ENCODE data around the gene THSD4. TPM values are rescaled to one million over a fixed set of nuclear protein-coding genes. Genes with fewer than 3 reads are reported as not detected.

THSD4 gene
- total RNA-seq, 1 donor from 2014 or later = 2.5 TPM

DNA sequence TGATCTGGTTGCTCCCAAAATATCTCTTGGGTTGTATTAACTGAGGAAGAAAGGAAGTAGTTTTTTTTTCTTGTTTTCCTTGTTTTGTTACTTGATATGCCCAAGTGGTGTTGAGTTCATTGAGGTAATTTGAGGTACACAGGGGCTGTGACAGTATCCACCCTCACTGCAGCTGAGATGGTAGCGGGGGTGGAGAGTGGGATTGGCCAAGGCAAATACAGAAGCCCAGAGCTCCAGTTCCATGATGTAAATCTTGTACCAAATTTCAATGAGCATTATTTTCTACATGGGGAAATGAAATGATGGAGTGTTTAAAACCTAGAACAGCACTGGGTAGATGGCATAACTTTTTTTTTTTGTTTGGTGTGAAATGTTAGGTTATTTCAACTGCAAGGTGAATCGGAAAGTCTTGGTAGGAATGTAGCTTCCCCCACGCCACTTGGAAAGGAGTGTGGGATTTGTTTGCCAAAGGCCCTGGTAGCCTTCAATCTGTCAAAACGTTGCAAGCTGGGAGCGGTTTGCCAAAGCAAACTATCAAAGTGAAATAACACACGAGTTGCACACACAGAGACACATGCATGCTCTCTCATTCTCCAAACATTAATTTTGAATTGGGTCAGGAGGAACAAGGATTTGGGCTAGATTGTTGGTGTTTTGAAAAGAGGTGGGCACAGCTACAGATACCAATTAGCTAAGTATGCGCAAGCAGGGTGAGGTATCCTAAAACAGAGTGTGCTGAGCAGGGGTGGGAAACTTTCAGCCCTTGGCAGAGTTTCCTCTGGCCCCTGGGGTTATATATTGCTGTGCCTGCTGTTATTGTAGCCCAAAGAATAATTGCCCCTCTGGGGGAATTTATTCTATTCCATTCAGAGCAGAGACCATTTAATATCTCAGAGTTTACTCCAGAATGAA lies 34.6 kb downstream of the THSD4 start:
- no peak overlapping the region for H3K27ac Mint-ChIP-seq (ENCODE audit: unreplicated experiment)
- H3K4me3 Mint-ChIP-seq (ENCODE audit: unreplicated experiment) = no peak overlapping the region
- no peak for FAIRE-seq

DNA sequence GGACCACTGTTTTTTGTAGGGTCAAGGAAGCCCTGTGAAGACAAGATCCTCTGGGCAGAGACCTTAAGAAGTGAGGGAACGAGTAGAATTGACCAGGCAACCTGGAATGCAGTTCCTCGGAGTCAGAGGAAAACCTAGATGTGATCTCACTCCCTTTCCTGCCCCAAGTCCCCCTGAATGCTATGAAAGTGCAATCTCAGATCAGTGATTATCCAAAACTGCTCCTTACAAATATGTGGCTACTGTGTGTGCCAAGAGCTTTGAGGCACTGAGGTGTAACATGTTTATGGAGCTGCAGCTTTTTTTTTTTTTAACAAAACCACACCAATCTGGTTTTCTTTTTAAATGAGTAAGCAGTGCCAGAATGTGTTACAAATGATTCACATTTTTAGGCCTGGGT lies 35.8 kb downstream of the THSD4 start:
- Mint-ChIP-seq H3K9me3 (ENCODE audit: unreplicated experiment) (peaks cover 9% of the 10 kb centered on the region), H3K27me3 (ENCODE audit: low read depth, unreplicated experiment) (peaks cover 5% of the 10 kb centered on the region), H3K4me3 (ENCODE audit: unreplicated experiment) (no peak overlapping the region), H3K27ac (ENCODE audit: unreplicated experiment) (no peak overlapping the region), H3K36me3 (ENCODE audit: low read depth, unreplicated experiment) (no peaks in the 10 kb centered on the region), H3K4me1 (ENCODE audit: low read depth, unreplicated experiment) (peaks cover 3% of the 10 kb centered on the region)
- Histone ChIP-seq H3K9ac (ENCODE audit: low read length) (no peak overlapping the region), H2AFZ (ENCODE audit: low read depth, low read length) (no peak overlapping the region), H3K4me3 (ENCODE audit: insufficient read depth, low read depth, low read length) (no peak overlapping the region), H3K27me3 (ENCODE audit: insufficient read depth, low read length) (no peaks in the 10 kb centered on the region), H3K4me2 (ENCODE audit: low read length) (peak overlapping the region; percentile 29), H3K4me1 (ENCODE audit: insufficient read depth, low read length) (peaks cover 13% of the 10 kb centered on the region), H3K27ac (ENCODE audit: low read depth, low read length) (no peak overlapping the region), H4K20me1 (ENCODE audit: insufficient read depth, low read length) (no peaks in the 10 kb centered on the region), H3K36me3 (ENCODE audit: insufficient read depth, low read length) (peaks cover 5% of the 10 kb centered on the region), H3K79me2 (ENCODE audit: insufficient read depth, low read length) (no peaks in the 10 kb centered on the region), H3K9me3 (ENCODE audit: insufficient read depth, low read depth, low read length) (no peaks in the 10 kb centered on the region)
- FAIRE-seq = peak; percentile 32
- TF ChIP-seq EZH2 (IDR thresholded peaks at IDR 0.05; ENCODE audit: insufficient read depth, low read length) = no peak
- TF ChIP-seq, protein P1, sequence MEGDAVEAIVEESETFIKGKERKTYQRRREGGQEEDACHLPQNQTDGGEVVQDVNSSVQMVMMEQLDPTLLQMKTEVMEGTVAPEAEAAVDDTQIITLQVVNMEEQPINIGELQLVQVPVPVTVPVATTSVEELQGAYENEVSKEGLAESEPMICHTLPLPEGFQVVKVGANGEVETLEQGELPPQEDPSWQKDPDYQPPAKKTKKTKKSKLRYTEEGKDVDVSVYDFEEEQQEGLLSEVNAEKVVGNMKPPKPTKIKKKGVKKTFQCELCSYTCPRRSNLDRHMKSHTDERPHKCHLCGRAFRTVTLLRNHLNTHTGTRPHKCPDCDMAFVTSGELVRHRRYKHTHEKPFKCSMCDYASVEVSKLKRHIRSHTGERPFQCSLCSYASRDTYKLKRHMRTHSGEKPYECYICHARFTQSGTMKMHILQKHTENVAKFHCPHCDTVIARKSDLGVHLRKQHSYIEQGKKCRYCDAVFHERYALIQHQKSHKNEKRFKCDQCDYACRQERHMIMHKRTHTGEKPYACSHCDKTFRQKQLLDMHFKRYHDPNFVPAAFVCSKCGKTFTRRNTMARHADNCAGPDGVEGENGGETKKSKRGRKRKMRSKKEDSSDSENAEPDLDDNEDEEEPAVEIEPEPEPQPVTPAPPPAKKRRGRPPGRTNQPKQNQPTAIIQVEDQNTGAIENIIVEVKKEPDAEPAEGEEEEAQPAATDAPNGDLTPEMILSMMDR (IDR thresholded peaks at IDR 0.05; ENCODE audit: insufficient read depth, low read depth, low read length) = no peak
- peak; percentile 92 for DNase-seq (ENCODE audit: low read depth)

More for the DNA sequence above, 34.6 kb downstream of the THSD4 start:
- peaks cover 2% of the 10 kb centered on the region for H3K4me1 Mint-ChIP-seq (ENCODE audit: low read depth, unreplicated experiment)
- no peak overlapping the region for H3K9ac ChIP-seq (ENCODE audit: low read length)
- no peak overlapping the region for H2AFZ ChIP-seq (ENCODE audit: low read depth, low read length)
- no peak overlapping the region for H3K4me3 ChIP-seq (ENCODE audit: insufficient read depth, low read depth, low read length)
- H3K36me3 ChIP-seq (ENCODE audit: insufficient read depth, low read length) = no peaks in the 10 kb centered on the region
- peaks cover 13% of the 10 kb centered on the region for H3K4me1 ChIP-seq (ENCODE audit: insufficient read depth, low read length)
- peaks cover 5% of the 10 kb centered on the region for H3K27me3 Mint-ChIP-seq (ENCODE audit: low read depth, unreplicated experiment)
- DNase-seq (ENCODE audit: low read depth) = no peak
- H4K20me1 ChIP-seq (ENCODE audit: insufficient read depth, low read length) = no peaks in the 10 kb centered on the region
- peaks cover 8% of the 10 kb centered on the region for H3K9me3 Mint-ChIP-seq (ENCODE audit: unreplicated experiment)
- peak overlapping the region; percentile 21 for H3K4me2 ChIP-seq (ENCODE audit: low read length)
- H3K27ac ChIP-seq (ENCODE audit: low read depth, low read length) = no peak overlapping the region
- H3K27me3 ChIP-seq (ENCODE audit: insufficient read depth, low read length) = no peaks in the 10 kb centered on the region
- H3K36me3 Mint-ChIP-seq (ENCODE audit: low read depth, unreplicated experiment) = no peaks in the 10 kb centered on the region
- H3K9me3 ChIP-seq (ENCODE audit: insufficient read depth, low read depth, low read length) = no peaks in the 10 kb centered on the region
- TF ChIP-seq, protein P1 (IDR thresholded peaks at IDR 0.05; ENCODE audit: insufficient read depth, low read depth, low read length) = no peak
- TF ChIP-seq EZH2 (IDR thresholded peaks at IDR 0.05; ENCODE audit: insufficient read depth, low read length) = no peak
- no peaks in the 10 kb centered on the region for H3K79me2 ChIP-seq (ENCODE audit: insufficient read depth, low read length)

DNA sequence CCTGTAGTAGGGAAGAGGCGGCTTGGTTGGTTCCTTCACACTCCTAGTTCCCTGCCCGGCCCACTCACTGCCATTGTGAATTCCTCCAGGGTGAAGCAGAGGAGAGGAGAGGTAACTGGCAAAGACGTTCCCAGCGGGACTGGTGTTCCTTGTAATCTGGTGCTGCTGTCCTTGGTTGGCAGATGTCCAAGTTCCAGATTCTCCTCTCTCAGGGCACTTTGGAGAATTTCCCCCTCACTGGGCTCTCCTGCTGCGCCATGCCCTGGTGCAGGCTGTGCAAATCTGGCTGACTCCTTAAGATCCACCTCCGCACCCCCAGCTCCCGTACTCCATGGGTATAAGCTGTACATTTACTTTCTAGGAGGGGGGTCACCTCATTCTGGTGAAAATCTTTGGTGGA lies 37.3 kb downstream of the THSD4 start:
- no peak for FAIRE-seq
- H3K4me3 ChIP-seq (ENCODE audit: insufficient read depth, low read depth, low read length) = no peak overlapping the region
- peaks cover 5% of the 10 kb centered on the region for H3K27me3 Mint-ChIP-seq (ENCODE audit: low read depth, unreplicated experiment)

More for the DNA sequence above, 37.3 kb downstream of the THSD4 start:
- DNase-seq (ENCODE audit: low read depth) = no peak
- no peak overlapping the region for H3K4me3 Mint-ChIP-seq (ENCODE audit: unreplicated experiment)
- H3K27ac ChIP-seq (ENCODE audit: low read depth, low read length) = no peak overlapping the region
- H3K36me3 Mint-ChIP-seq (ENCODE audit: low read depth, unreplicated experiment) = no peaks in the 10 kb centered on the region
- TF ChIP-seq EZH2 (IDR thresholded peaks at IDR 0.05; ENCODE audit: insufficient read depth, low read length) = no peak
- TF ChIP-seq, protein P1 (IDR thresholded peaks at IDR 0.05; ENCODE audit: insufficient read depth, low read depth, low read length) = no peak
- no peak overlapping the region for H3K4me2 ChIP-seq (ENCODE audit: low read length)
- H3K9ac ChIP-seq (ENCODE audit: low read length) = no peak overlapping the region
- no peaks in the 10 kb centered on the region for H4K20me1 ChIP-seq (ENCODE audit: insufficient read depth, low read length)
- H3K36me3 ChIP-seq (ENCODE audit: insufficient read depth, low read length) = peaks cover 5% of the 10 kb centered on the region
- peaks cover 13% of the 10 kb centered on the region for H3K4me1 ChIP-seq (ENCODE audit: insufficient read depth, low read length)
- H2AFZ ChIP-seq (ENCODE audit: low read depth, low read length) = no peak overlapping the region
- H3K27ac Mint-ChIP-seq (ENCODE audit: unreplicated experiment) = no peak overlapping the region
- H3K4me1 Mint-ChIP-seq (ENCODE audit: low read depth, unreplicated experiment) = peaks cover 3% of the 10 kb centered on the region
- H3K27me3 ChIP-seq (ENCODE audit: insufficient read depth, low read length) = no peaks in the 10 kb centered on the region
- H3K9me3 ChIP-seq (ENCODE audit: insufficient read depth, low read depth, low read length) = no peaks in the 10 kb centered on the region
- H3K9me3 Mint-ChIP-seq (ENCODE audit: unreplicated experiment) = peaks cover 9% of the 10 kb centered on the region
- no peaks in the 10 kb centered on the region for H3K79me2 ChIP-seq (ENCODE audit: insufficient read depth, low read length)
